ENCODE data around the gene MXRA8. TPM values are rescaled to one million over a fixed set of nuclear protein-coding genes. Genes with fewer than 3 reads are reported as not detected.

Gene MXRA8
- total RNA-seq, 1 donor from 2014 or later = not detected

DNA sequence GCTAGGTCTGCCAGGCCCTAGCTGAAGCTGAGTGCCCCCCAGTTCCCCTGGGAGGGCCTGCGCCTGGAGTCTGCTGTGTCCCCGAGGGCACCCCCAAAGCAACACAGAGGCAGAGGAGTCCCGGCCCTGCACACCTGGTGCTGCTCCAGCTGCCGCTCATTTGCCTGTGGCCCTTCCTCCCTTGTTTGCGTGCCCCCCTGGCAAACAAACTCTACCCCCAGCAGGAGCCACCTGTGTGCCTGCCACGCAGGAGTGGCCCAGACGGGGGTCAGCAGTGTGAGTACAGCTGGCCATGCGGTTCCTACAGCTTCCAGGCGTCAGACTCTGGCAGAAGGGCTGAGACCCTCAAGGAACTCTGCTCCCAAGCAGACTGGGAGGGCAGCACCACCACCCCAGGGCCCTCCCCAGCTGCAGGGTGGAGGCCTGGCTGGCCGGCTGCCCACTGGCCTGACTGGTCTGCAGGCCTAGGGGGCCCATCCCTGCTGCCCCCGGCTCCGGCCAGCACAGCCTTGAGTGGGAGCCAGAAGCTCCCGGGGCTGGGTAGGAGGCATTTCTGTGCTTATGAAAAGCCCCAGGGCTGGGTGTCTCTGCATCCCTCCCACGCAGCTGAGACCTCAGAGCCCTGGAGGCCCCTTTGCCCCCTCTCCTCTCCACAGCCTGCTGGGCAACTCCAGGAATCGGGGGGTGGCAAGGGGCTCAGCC lies 27.8 kb downstream of the MXRA8 start:
- H3K9me3 Mint-ChIP-seq = no peaks in the 10 kb centered on the region

DNA sequence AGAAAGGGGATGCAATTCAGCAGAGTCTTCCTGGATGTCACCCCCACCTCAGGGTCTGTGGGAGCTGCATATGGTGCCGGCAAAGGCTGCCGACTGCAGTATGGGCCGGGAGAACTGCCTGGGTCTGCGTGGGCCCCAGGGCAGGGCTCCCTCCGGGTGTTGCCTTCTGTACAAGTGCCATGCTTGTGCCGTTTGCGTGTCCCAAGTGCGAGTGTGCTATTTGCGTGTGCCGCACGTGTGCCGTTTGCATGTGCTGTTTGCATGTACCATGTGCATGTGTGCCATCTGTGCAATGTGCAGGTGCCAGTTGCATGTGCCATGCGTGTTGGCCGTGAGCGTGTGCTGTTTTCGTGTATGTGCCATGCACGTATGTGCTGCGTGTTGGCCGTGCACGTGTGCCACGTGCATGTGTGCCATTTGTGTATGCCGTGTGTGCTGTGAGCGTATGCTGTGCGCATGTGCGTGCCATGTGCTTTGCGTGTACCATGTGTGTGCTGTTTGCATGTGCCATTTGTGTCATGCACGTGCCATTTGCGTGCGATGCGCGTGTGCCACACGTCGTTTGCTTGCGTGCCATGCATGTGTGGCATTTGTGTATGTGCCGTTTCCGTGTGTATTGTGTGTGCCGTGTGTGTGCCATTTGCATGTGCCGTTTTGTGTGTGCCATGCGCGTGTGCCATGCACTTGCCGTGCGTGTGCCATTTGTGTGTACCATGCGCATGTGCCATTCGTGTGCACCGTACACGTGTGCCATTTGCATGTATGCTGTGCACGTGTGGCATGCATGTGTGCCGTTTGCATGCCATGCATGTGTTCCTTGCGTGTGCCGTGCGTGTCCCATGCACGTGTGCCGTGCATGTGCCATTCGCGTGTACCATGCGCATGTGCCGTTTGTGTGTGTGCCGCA lies 28.8 kb downstream of the MXRA8 start:
- no peaks in the 10 kb centered on the region for H3K27me3 Mint-ChIP-seq (ENCODE audit: low read depth)
- peaks cover 8% of the 10 kb centered on the region for H3K36me3 Mint-ChIP-seq (ENCODE audit: low read depth)
- intact Hi-C loops (cut with micrococcal nuclease) = no loop called here
- no peak overlapping the region for H3K4me3 Mint-ChIP-seq (ENCODE audit: low read depth)
- peaks cover 7% of the 10 kb centered on the region for H3K4me1 Mint-ChIP-seq (ENCODE audit: low read depth)
- DNase-seq (ENCODE audit: low spot score) = no peak
- no peak overlapping the region for H3K27ac Mint-ChIP-seq
- H3K9me3 Mint-ChIP-seq = no peaks in the 10 kb centered on the region

More for the DNA sequence above, 27.8 kb downstream of the MXRA8 start:
- Mint-ChIP-seq H3K36me3 (ENCODE audit: low read depth) (peaks cover 11% of the 10 kb centered on the region), H3K27me3 (ENCODE audit: low read depth) (no peaks in the 10 kb centered on the region), H3K27ac (no peak overlapping the region), H3K4me1 (ENCODE audit: low read depth) (peaks cover 3% of the 10 kb centered on the region), H3K4me3 (ENCODE audit: low read depth) (no peak overlapping the region)
- no peak for DNase-seq (ENCODE audit: low spot score)
- intact Hi-C loops (cut with micrococcal nuclease) = no loop called here

- peaks cover 12% of the 10 kb centered on the region for H3K36me3 Mint-ChIP-seq (ENCODE audit: low read depth)
- H3K27me3 Mint-ChIP-seq (ENCODE audit: low read depth) = no peaks in the 10 kb centered on the region
- intact Hi-C loops (cut with micrococcal nuclease) = no loop called here
Measured at GRCh38 chr1:1328254-1328653, 30.1 kb downstream of the MXRA8 start.

GRCh38 chr1:1327291-1327690 lies 31.1 kb downstream of the MXRA8 start:
- DNase-seq (ENCODE audit: low spot score) = no peak
- peak overlapping the region; percentile 30 for H3K4me3 Mint-ChIP-seq (ENCODE audit: low read depth)
- no peaks in the 10 kb centered on the region for H3K27me3 Mint-ChIP-seq (ENCODE audit: low read depth)

More at GRCh38 chr1:1328254-1328653, 30.1 kb downstream of the MXRA8 start:
- DNase-seq (ENCODE audit: low spot score) = no peak
- H3K9me3 Mint-ChIP-seq = no peaks in the 10 kb centered on the region
- no peak overlapping the region for H3K27ac Mint-ChIP-seq
- H3K4me3 Mint-ChIP-seq (ENCODE audit: low read depth) = no peak overlapping the region
- peaks cover 10% of the 10 kb centered on the region for H3K4me1 Mint-ChIP-seq (ENCODE audit: low read depth)

GRCh38 chr1:1326075-1326605 lies 32.2 kb downstream of the MXRA8 start:
- intact Hi-C loops (cut with micrococcal nuclease) = no loop called here
- H3K27me3 Mint-ChIP-seq (ENCODE audit: low read depth) = no peaks in the 10 kb centered on the region
- no peaks in the 10 kb centered on the region for H3K9me3 Mint-ChIP-seq
- no peak for DNase-seq (ENCODE audit: low spot score)
- H3K36me3 Mint-ChIP-seq (ENCODE audit: low read depth) = peaks cover 19% of the 10 kb centered on the region
- H3K4me3 Mint-ChIP-seq (ENCODE audit: low read depth) = peak overlapping the region; percentile 71
- H3K27ac Mint-ChIP-seq = peak overlapping the region; percentile 38
- peaks cover 18% of the 10 kb centered on the region for H3K4me1 Mint-ChIP-seq (ENCODE audit: low read depth)

More at GRCh38 chr1:1327291-1327690, 31.1 kb downstream of the MXRA8 start:
- Mint-ChIP-seq H3K4me1 (ENCODE audit: low read depth) (peaks cover 14% of the 10 kb centered on the region), H3K27ac (no peak overlapping the region), H3K36me3 (ENCODE audit: low read depth) (peaks cover 14% of the 10 kb centered on the region), H3K9me3 (no peaks in the 10 kb centered on the region)
- intact Hi-C loops (cut with micrococcal nuclease) = no loop called here

- intact Hi-C loops (cut with micrococcal nuclease) = no loop called here
- Mint-ChIP-seq H3K4me3 (ENCODE audit: low read depth) (peak overlapping the region; percentile 71), H3K27me3 (ENCODE audit: low read depth) (no peaks in the 10 kb centered on the region), H3K4me1 (ENCODE audit: low read depth) (peaks cover 18% of the 10 kb centered on the region), H3K9me3 (no peaks in the 10 kb centered on the region), H3K36me3 (ENCODE audit: low read depth) (peaks cover 19% of the 10 kb centered on the region), H3K27ac (peak overlapping the region; percentile 38)
- DNase-seq (ENCODE audit: low spot score) = no peak
Measured at GRCh38 chr1:1325288-1326074, 32.9 kb downstream of the MXRA8 start.

GRCh38 chr1:1324524-1325287 lies 33.6 kb downstream of the MXRA8 start, which contains the start of the genes CPTP and INTS11:
Gene CPTP (plus strand): TSS chr1:1324802. CDS start chr1:1326911, 2,109 bp downstream.
Gene INTS11 (minus strand): TSS chr1:1324660. CDS start chr1:1324608, 52 bp downstream.
- Mint-ChIP-seq H3K27me3 (ENCODE audit: low read depth) (no peaks in the 10 kb centered on the region), H3K36me3 (ENCODE audit: low read depth) (peaks cover 20% of the 10 kb centered on the region), H3K4me3 (ENCODE audit: low read depth) (peak within 1 kb of the TSS; percentile 90), H3K27ac (peak within 1 kb of the TSS; percentile 87), H3K4me1 (ENCODE audit: low read depth) (peaks cover 18% of the 10 kb centered on the region), H3K9me3 (no peaks in the 10 kb centered on the region)
- intact Hi-C loops (cut with micrococcal nuclease) = loop anchor here (1.0 kb wide), 1 partner anchor 16 kb away; the partner anchor contains the start of gene PUSL1
- DNase-seq (ENCODE audit: low spot score) = peak; percentile 93

- Mint-ChIP-seq H3K4me1 (ENCODE audit: low read depth) (peaks cover 18% of the 10 kb centered on the region), H3K27me3 (ENCODE audit: low read depth) (no peaks in the 10 kb centered on the region), H3K9me3 (no peaks in the 10 kb centered on the region), H3K36me3 (ENCODE audit: low read depth) (peaks cover 24% of the 10 kb centered on the region), H3K27ac (no peak overlapping the region), H3K4me3 (ENCODE audit: low read depth) (peak overlapping the region; percentile 90)
- intact Hi-C loops (cut with micrococcal nuclease) = loop anchor here (1.0 kb wide), 1 partner anchor 16 kb away; the partner anchor contains the start of gene PUSL1
- DNase-seq (ENCODE audit: low spot score) = no peak
Measured at GRCh38 chr1:1324084-1324523, 34.3 kb downstream of the MXRA8 start.

DNA sequence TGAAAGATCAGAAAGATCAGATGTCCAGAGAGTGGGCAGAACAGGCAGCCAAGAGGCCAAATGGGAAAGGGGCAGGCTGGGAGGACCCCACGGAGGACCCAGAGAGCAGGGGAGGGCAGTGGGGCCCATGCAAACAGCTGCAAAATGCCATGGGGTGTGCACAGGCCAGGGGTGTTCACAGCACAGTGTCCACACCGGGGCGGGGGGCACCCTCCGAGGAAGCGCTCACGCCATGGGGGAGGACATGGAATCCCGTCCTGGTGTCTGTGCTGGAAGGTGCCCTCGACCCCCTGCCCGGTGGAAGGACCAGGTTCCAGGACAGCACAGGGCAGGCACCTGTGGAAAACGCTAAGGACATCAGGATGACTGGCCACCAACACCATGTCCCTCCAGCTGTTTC lies 35.4 kb downstream of the MXRA8 start:
- no peak for DNase-seq (ENCODE audit: low spot score)
- peak overlapping the region; percentile 87 for H3K4me3 Mint-ChIP-seq (ENCODE audit: low read depth)
- no peaks in the 10 kb centered on the region for H3K9me3 Mint-ChIP-seq
- peak overlapping the region; percentile 67 for H3K27ac Mint-ChIP-seq
- intact Hi-C loops (cut with micrococcal nuclease) = no loop called here
- H3K27me3 Mint-ChIP-seq (ENCODE audit: low read depth) = no peaks in the 10 kb centered on the region
- H3K36me3 Mint-ChIP-seq (ENCODE audit: low read depth) = peaks cover 30% of the 10 kb centered on the region
- peaks cover 18% of the 10 kb centered on the region for H3K4me1 Mint-ChIP-seq (ENCODE audit: low read depth)

DNA sequence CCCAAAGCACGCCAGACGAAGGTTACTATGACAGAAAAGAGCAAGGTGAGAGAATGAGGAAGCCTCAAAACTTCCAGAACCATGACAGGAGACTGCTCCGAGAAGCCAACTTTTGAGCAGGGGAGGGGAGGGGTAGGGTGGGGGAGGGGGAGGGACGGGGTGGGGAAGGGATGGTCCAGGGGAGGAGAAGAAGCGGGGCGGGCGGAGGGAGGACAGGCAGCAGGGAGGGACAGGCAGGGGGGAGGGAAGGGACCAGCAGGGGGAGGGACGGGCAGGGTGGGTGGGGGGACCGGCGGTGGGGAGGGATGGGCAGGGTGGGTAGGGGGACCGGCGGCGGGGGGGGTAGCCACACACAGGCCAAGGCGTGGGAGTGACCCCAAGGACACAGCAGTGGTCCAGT lies 35.9 kb downstream of the MXRA8 start:
- H3K27ac Mint-ChIP-seq = peak overlapping the region; percentile 67
- H3K4me1 Mint-ChIP-seq (ENCODE audit: low read depth) = peaks cover 18% of the 10 kb centered on the region
- peaks cover 31% of the 10 kb centered on the region for H3K36me3 Mint-ChIP-seq (ENCODE audit: low read depth)
- no peaks in the 10 kb centered on the region for H3K27me3 Mint-ChIP-seq (ENCODE audit: low read depth)
- peak overlapping the region; percentile 87 for H3K4me3 Mint-ChIP-seq (ENCODE audit: low read depth)
- H3K9me3 Mint-ChIP-seq = no peaks in the 10 kb centered on the region
- no peak for DNase-seq (ENCODE audit: low spot score)
- intact Hi-C loops (cut with micrococcal nuclease) = no loop called here

- Mint-ChIP-seq H3K4me1 (ENCODE audit: low read depth) (peaks cover 18% of the 10 kb centered on the region), H3K4me3 (ENCODE audit: low read depth) (no peak overlapping the region), H3K36me3 (ENCODE audit: low read depth) (peaks cover 33% of the 10 kb centered on the region), H3K27ac (no peak overlapping the region), H3K27me3 (ENCODE audit: low read depth) (no peaks in the 10 kb centered on the region), H3K9me3 (no peaks in the 10 kb centered on the region)
- no peak for DNase-seq (ENCODE audit: low spot score)
- intact Hi-C loops (cut with micrococcal nuclease) = no loop called here
Measured at GRCh38 chr1:1321477-1321876, 36.9 kb downstream of the MXRA8 start.

Data from activated T-helper 2 cell treated with anti-CD3 and anti-CD28 coated beads, Interferon-gamma antibody, Interleukin-2, Interleukin-4, amounts not matched to agents 10 μg/mL and 5 μg/mL and 100 μg/mL, durations not matched to agents 14 hours and 24 hours and 36 hours (primary cell).